GM18526 (cell line): ENCODE data around the gene MAVS.

Source experiments
- POLR2A ChIP-seq: IDR thresholded peaks from 3 replicates; pipeline ENCODE4 v1.6.1; 2011; ENCODE audit not compliant: insufficient read length; ENCODE audit errors: extremely low read depth

The MAVS gene

DNA sequence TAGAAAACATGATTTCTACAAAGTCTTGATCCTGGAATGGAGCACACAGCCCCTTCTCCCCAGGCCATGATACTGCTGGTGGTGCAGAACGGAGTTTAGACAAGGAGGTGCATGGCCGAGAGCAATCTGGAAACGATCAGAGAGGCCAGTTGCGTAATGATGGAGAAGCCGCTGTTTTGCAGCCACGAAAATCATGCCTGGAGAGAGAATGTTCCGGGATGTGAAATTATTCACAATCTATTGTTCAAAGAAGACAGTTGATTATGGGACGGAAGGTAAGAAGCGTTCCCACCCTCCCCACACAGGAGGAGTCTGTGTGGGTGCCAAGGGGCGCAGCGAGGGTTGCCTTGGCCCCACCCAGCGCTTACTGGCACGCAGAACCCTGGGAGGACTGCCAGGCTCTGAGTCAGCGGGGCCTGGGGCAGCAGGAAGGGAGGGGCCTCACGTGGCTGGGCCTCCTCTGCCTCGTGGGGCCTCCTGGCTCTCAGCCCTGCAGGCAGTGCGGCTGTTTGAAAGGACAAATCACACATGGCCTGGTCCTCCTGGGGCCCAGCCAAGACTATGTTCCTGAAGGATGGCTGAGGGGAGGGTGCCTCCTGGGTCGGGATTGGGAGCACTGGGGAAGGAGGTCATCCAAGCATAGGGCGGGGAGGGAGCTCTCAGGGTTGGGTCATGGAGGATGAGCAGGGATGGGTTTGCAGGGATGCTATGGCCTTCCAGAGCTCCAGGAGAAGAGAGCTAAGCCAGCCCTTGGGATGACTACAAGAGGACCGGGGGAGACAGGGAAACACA is 35.0 kb upstream of the MAVS start:
- TF ChIP-seq POLR2A, result peak; percentile 16

DNA sequence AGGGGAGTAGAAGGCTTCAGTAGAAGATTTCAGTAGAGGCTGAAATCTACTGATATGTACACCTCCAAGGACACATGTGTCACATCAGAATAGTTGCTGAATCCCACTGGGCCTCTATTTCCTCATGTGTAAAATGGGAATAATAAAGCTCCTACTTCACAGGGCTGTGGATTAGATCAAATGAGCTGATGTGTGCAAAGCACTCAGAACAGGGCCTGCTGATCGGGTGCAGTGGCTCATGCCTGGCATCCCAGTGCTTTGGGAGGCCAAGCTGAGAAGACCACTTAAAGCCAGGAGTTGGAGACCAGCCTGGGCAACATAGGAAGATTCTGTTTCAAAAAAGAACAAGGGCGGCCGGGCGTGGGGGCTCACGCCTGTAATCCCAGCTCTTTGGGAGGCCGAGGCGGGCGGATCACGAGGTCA is 34.4 kb upstream of the MAVS start:
- no peak for TF ChIP-seq POLR2A

GRCh38 chr20:3812975-3813847 is 33.4 kb upstream of the MAVS start:
- TF ChIP-seq POLR2A, result no peak

- TF ChIP-seq POLR2A, result no peak
Observed at GRCh38 chr20:3813848-3814581, 32.6 kb upstream of the MAVS start.

DNA sequence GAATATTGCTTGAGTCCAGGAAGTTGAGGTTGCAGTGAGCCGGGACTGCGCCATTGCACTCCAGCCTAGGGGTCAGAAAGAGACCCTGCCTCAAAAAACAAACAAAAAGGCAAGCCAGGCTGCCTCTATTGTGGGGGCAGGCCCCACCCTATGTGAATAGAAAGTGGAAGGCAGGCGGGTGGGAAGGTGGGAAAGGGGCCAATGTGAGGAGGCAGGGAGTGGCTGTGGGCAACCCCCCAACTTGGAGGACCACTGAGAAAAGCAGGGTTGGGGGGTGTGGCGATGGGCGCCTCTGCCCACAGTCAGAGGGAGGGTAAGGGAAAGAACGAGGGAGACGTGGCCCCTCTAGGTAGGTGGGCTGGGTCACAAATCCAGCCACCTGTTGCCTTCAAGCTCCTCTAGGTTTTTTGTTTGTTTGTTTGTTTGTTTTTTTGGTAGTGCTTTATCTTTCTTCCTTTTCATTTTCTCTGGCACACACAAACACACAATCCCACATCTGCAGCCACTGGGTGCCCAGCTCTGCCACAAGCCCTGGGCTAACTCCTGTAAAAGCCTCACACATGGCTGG is 31.6 kb upstream of the MAVS start:
- no peak for TF ChIP-seq POLR2A

DNA sequence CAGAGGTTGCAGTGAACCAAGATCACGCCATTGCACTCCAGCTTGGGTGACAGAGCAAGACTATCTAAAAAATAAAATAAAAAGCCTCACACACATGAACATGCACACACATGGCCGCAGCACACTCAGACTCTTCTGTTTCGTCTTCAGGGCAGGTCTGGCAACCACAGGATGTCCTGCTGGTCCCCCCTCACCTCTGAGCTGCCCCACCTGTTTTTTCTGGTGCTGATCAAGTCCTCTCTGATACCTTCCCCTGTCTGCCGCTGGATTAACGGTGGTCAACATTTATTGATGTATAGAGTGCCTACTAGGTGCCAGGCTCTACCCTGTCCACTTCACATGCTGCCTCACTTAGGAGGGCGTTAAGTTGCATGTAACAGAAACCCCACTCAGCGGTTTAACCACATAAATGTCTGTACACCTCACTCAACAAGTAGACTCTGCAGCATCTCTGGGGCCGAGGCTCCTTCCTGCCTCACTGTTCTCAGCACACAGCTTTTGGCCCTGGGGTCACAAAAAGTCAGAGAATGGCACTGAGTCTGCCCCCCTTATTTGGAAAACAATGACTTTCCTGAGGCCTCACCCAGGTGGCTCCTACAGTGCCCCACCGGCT is 30.8 kb upstream of the MAVS start:
- no peak for TF ChIP-seq POLR2A

GRCh38 chr20:3818155-3819151 is 28.2 kb upstream of the MAVS start:
- TF ChIP-seq POLR2A, result no peak

DNA sequence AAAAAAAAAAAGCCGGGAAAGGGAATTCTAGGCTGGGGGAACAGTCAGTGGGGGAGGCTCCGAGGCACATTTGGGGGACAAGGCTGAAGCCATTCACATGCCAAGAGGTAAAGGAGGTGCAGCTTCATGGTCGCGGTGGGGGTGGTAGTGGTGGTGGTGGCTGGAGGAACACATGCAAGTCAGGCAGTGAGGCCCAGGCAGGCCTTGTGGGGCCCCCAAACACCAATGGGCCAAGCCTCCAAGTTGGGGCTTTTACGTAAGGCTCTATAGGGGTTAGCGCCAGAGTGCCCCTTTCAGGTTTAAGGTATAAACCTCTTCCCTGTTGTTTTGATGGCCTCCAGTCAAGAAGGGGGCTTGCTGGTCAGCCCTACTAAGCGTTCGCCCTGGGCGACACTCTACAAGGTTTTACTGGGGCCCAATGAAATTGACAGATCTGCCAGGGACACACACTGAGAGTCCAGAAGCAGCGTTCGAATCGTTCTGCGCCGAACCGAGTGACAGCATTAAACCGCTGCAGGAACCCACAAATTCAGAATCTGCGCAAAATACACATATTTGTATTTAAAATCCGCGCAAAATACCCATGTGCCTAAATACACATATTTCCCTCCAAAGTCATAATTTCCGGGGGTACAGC is 27.1 kb upstream of the MAVS start:
- no peak for TF ChIP-seq POLR2A

DNA sequence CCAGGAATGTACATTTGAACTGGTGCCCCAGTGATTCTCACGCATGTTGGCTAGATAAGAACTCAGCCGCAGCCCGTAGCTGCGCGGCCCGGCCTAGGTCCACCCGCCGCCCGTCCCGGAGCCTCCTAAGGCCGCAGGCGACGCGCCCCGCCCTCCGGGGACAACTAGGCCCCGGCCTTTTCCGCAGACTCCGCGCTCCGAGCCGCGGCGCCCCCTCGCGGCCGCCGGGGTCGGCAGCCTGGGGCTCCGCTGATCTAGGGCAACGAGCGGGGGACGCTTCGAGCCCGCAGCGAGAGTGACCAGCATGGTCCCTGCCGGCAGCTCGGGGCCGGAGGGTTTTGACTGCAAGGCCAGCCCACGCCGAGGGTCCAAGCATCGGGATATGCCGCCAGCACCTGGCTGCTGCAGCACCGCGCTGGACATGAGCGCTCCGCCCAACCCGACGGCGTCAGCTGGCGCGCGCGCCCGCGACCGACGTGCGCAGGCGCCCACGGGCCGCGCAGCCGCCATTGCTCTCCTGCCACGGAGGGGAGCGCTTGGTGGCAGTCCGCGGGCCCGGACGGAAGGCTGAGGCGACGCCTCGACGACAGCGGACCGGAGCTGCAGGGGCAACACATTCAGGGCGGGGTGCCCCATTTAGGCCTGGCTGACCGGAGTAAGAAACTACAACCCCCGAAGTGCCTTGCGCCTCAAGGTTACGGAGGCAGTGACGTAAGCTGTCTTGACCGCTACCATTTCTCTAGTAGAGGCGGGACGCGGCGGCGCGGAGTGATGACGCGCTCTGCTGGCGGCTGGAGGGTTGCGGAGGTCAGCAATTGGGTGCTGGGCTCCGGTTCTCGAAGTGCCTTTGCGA is 26.4 kb upstream of the MAVS start, which contains the start of gene AP5S1:
TSS of gene AP5S1 (plus strand) at position 500 of the 853 bp plus-strand sequence. CDS start 1,571 bp downstream, outside the sequence.
- TF ChIP-seq POLR2A, result peak; percentile 79

DNA sequence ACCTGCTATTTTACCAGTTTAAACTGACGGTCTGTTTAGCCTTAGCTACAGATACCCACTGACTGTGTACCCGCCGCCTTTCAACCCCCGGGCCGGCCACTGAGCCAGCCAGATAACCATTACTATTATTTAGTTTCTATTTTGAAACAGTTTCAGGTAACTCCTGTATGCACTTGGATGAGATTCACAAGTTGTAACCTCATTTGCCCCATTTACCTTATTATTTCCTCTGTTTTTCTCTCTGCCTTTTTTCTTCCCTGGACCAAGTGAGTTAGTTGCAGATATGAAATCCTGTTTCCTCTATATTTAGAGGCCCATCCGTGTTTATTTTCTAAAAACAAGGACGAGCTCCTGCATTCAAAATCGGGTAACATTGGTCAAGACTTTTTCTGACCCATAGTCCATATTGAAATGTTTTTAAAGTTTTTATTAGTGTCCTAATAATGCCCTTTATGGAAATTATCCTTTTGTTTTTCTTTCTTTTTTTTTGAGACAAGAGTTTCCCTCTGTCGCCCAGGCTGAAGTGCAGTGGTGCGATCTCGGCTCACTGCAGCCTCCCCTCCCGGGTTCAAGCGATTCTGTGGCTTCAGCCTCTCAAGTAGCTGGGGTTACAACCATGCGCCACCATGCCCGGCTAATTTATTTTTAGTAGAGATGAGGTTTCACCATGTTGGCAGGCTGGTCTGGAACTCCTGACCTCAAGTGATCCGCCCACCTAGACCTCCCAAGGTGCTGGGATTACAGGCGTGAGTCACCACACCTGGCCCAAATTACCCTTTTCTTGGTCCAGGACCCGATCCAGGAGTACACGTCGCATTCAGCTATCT is 25.5 kb upstream of the MAVS start:
- no peak for TF ChIP-seq POLR2A

DNA sequence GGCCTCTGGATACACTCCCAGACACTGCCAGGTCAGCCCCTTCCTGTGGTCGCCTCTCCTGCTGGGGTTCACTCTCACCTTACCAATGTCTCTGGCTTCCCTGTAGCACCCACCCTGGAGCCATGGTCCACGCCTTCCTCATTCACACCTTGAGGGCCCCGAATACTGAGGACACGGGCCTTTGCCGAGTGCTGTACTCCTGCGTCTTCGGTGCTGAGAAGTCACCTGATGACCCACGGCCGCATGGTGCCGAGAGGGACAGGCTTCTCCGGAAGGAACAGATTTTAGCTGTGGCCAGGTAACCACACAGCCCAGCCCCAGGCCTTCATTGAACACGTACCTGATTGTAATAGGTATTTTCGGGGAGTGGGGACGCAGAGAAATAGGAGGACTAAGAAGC is 24.6 kb upstream of the MAVS start:
- TF ChIP-seq POLR2A, result no peak
